Body of pancreas (tissue), 4 donors: ENCODE data around the gene LBH. TPM values are rescaled to one million over a fixed set of nuclear protein-coding genes. Genes with fewer than 3 reads are reported as not detected.
A peak's percentile ranks its signal among the peaks of the same experiment; 100 is the strongest.

Source experiments
- ATAC-seq: fragments of 150-250 bp; one replicate; pipeline ENCODE4 v1.9.1; 2016
- DNase-seq, 4 donors: peaks; one replicate each; pipeline ENCODE4 v3.0.0-alpha.2; 2019
- H3K27ac ChIP-seq, 4 donors: fragments of 200-600 bp; sonication (generic); 1 replicate in 3 of 4; 2 replicates in 1 of 4; pipeline versions ENCODE4 v1.5.1 to v1.6.1; 2016 to 2019; ENCODE audit warnings: mild to moderate bottlenecking in 1 of 4, mixed read lengths in 1 of 4, moderate library complexity in 1 of 4
- H3K27me3 ChIP-seq, 2 donors: fragments of 200-600 bp; sonication (generic); one replicate each; pipeline ENCODE4 v1.6.0; 2016; ENCODE audit warnings: mild to moderate bottlenecking in 1 of 2
- H3K36me3 ChIP-seq, 2 donors: fragments of 200-600 bp; sonication (generic); replicated peaks in 1 of 2; 2 replicates each; pipeline ENCODE4 v1.5.1; 2016; ENCODE audit warnings: low read depth in 2 of 2; ENCODE audit not compliant: insufficient read depth in 1 of 2
- H3K4me1 ChIP-seq: fragments of 200-600 bp; sonication (generic); one replicate; pipeline ENCODE4 v1.6.0; 2016
- H3K4me3 ChIP-seq, 2 donors: fragments of 200-600 bp; sonication (generic); 1 replicate in 1 of 2; 2 replicates in 1 of 2; pipeline ENCODE4 v1.5.1; 2016 to 2019
- H3K9me3 ChIP-seq, 3 donors: fragments of 200-600 bp; sonication (generic); 1 replicate in 2 of 3; 2 replicates in 1 of 3; pipeline ENCODE4 v1.5.1; 2016
- POLR2A ChIP-seq, 3 donors: fragments of 450-650 bp; IDR thresholded peaks; one replicate each; pipeline ENCODE4 v1.6.1; 2016; ENCODE audit warnings: antibody characterized with exemption in 3 of 3, mild to moderate bottlenecking in 2 of 3
- WGBS, 2 donors: methylation state at CpG; one replicate each; pipeline ENCODE4 v1.1.5; 2017; 5-methylcytosine and 5-hydroxymethylcytosine counted together
- intact Hi-C: fragments of 100-400 bp; cut with DNase I; formaldehyde crosslinking; loops from one replicate; pipeline ENCODE4 v1.15.1; 2023
- total RNA-seq, 2 donors: library from RNA; depleted of rRNA; stranded (reverse); fragments of >200 nt; gene quantifications; one replicate each; pipeline ENCODE4 v1.1.0, GENCODE V29; 2016
- TF ChIP-seq, protein P1 (sequence below), 7 experiments: fragments of 450-650 bp in 4 of 7; fragments of 200-600 bp in 3 of 7; sonication (generic) in 3 of 7; IDR thresholded peaks; one replicate each; pipeline ENCODE4 v1.5.1; 2016 to 2019; ENCODE audit warnings: antibody characterized with exemption in 7 of 7

LBH gene
- total RNA-seq, 2 donors from 2014 or later, result 10.9 to 23.1 TPM

GRCh38 chr2:30233271-30234009 is 2.1 kb downstream of the LBH start:
- Histone ChIP-seq H3K36me3 (no peaks in the 10 kb centered on the region), H3K4me3 (no peak overlapping the region), H3K27ac (peak overlapping the region in 1 of 4 donors; percentile 25), H3K27me3 (peaks cover 0 to 4% of the 10 kb centered on the region in 2 donors), H3K4me1 (peaks cover 28% of the 10 kb centered on the region), H3K9me3 (no peaks in the 10 kb centered on the region)
- 57 to 85% methylated on average over 4 of the region's 4 CpGs for WGBS, 2 donors
- DNase-seq, result no peak
- intact Hi-C loops, result no loop called here
- no peak for ATAC-seq
- no peak for TF ChIP-seq POLR2A (IDR thresholded peaks at IDR 0.05)
- TF ChIP-seq, protein P1, sequence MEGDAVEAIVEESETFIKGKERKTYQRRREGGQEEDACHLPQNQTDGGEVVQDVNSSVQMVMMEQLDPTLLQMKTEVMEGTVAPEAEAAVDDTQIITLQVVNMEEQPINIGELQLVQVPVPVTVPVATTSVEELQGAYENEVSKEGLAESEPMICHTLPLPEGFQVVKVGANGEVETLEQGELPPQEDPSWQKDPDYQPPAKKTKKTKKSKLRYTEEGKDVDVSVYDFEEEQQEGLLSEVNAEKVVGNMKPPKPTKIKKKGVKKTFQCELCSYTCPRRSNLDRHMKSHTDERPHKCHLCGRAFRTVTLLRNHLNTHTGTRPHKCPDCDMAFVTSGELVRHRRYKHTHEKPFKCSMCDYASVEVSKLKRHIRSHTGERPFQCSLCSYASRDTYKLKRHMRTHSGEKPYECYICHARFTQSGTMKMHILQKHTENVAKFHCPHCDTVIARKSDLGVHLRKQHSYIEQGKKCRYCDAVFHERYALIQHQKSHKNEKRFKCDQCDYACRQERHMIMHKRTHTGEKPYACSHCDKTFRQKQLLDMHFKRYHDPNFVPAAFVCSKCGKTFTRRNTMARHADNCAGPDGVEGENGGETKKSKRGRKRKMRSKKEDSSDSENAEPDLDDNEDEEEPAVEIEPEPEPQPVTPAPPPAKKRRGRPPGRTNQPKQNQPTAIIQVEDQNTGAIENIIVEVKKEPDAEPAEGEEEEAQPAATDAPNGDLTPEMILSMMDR (IDR thresholded peaks at IDR 0.05), result no peak

DNA sequence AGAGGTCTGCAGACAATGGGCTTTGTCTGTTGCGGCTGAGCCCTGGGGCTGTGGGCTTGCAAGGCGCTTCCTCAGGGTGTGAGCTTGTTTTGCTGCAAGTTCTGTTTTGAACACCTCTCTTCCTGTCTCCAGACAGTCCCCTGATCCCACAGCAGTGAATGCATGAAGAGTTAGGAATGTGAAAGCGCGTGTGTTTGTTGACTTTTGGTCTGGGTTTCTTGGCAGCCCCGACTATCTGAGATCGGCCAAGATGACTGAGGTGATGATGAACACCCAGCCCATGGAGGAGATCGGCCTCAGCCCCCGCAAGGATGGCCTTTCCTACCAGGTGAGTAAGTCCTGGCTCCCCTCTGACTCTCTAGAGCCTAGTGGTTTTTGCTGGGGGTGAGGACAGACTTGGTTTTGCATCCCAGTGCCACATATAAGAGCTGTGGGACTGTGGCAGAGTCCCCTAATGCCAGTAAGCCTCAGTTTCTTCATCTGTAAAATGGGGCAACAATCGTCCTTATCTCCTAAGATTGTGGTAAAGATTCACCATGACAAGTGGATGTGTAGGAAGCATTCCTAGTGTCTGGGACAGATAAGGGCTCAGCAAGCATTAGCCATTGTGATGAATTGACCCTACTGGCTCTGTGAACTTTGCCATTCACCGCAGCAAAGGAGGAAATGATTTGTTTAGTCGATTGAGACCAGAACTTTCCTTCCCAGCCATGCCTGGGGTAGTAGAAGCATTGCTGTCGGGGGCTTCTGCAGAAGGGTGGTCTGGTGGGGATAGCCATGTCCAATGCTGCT is 3.0 kb downstream of the LBH start:
- ATAC-seq, result no peak
- DNase-seq, result peak in 2 of 4 donors; percentile 40 to 49
- H3K9me3 ChIP-seq, result no peaks in the 10 kb centered on the region
- H3K27me3 ChIP-seq, result peaks cover 0 to 4% of the 10 kb centered on the region in 2 donors
- H3K27ac ChIP-seq, result peak overlapping the region in 1 of 4 donors; percentile 25
- WGBS, 2 donors, result 39 to 47% methylated on average over 10 to 12 of the region's 12 CpGs
- no peaks in the 10 kb centered on the region for H3K36me3 ChIP-seq
- H3K4me3 ChIP-seq, result no peak overlapping the region
- intact Hi-C loops, result no loop called here
- TF ChIP-seq POLR2A (IDR thresholded peaks at IDR 0.05), result no peak
- TF ChIP-seq, protein P1 (IDR thresholded peaks at IDR 0.05), result no peak
- peaks cover 28% of the 10 kb centered on the region for H3K4me1 ChIP-seq

GRCh38 chr2:30235008-30235655 is 3.8 kb downstream of the LBH start:
- peaks cover 28% of the 10 kb centered on the region for H3K4me1 ChIP-seq
- H3K9me3 ChIP-seq, result no peaks in the 10 kb centered on the region
- intact Hi-C loops, result no loop called here
- no peak for TF ChIP-seq POLR2A (IDR thresholded peaks at IDR 0.05)
- TF ChIP-seq, protein P1 (IDR thresholded peaks at IDR 0.05), result no peak
- ATAC-seq (no peak), DNase-seq (no peak)
- H3K4me3 ChIP-seq, result no peak overlapping the region
- no peaks in the 10 kb centered on the region for H3K36me3 ChIP-seq
- peaks cover 0 to 4% of the 10 kb centered on the region in 2 donors for H3K27me3 ChIP-seq
- WGBS, 2 donors, result 87 to 98% methylated on average over 6 of the region's 6 CpGs
- H3K27ac ChIP-seq, result no peak overlapping the region

- H3K4me1 ChIP-seq, result peaks cover 25% of the 10 kb centered on the region
- ATAC-seq, result no peak
- no peak overlapping the region for H3K27ac ChIP-seq
- H3K4me3 ChIP-seq, result no peak overlapping the region
- TF ChIP-seq, protein P1 (IDR thresholded peaks at IDR 0.05), result no peak
- no peak for TF ChIP-seq POLR2A (IDR thresholded peaks at IDR 0.05)
- DNase-seq, result no peak
- intact Hi-C loops, result no loop called here
- no peaks in the 10 kb centered on the region for H3K9me3 ChIP-seq
- peaks cover 0 to 4% of the 10 kb centered on the region in 2 donors for H3K27me3 ChIP-seq
- H3K36me3 ChIP-seq, result no peaks in the 10 kb centered on the region
- WGBS, 2 donors, result 79 to 89% methylated on average over 4 of the region's 4 CpGs
Observed at GRCh38 chr2:30235859-30236535, 4.7 kb downstream of the LBH start.
